ENCODE results near the gene OSBPL9.
"Not testable (repeated sequence)": the region's sequence is repeated elsewhere in the genome, so short reads cannot be mapped to it uniquely, and the experiment has no call there.

OSBPL9 gene

DNA sequence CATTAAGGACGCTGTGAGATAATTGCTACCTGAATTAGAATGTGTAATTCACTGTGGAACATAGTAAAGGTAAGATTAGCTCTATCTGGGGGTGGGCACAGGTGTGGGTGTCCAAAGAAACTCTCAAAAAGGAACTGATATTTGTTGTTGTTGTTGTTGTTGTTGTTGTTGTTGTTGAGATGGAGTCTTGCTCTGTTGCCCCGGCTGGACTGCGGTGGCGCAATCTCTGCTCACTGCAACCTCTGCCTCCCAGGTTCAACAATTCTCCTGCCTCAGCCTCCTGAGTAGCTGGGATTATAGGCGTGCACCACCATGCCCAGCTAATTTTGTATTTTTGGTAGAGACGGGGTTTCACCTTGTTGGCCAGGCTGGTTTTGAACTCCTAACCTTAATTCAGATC, 6.8 kb upstream of the OSBPL9 start:
- not testable (repeated sequence) for DNase-seq

DNA sequence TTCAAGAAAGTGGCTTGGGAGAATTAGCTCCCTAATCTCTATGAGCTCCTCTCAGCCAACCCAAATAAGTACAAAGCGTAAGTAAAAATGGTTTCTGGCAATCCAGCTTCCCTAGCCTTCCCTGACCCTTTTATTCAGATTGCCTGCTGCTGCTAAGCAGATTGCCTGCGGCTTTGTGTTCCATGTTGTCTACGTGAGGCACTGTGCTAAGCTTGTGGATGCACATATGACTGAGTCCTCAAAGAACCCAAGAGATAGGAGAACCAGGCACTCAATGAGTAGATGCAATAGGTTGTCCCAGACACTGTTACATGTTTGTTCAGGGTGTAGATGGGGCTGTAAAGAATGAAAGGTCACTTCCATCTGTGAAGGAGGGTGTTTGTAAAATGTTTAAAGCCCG, 6.3 kb upstream of the OSBPL9 start:
- no peak for DNase-seq

DNA sequence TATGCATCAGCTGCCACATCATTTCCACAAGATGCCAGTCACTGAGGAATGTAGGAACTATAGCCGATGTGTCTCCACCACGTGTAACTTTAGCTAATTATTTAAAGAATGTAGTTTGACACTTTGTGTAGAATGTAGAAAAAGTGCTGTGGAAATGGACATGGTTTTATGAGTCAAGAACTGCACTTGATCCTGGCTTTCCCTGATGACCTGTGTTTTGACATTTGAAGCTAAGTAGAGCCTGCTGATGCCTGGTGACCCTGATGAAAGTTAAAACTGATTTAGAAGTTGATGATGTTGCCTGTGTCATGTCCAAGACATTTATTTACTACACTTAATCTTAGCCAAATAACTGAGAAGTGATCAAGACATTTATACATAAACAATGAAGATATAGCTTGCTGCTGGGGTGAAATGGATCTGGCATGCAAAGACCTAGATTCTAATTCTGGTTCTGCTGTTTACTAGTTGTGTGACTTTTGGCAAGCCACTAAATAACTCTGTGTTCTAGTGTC, 4.4 kb upstream of the OSBPL9 start:
- no peak for DNase-seq

DNA sequence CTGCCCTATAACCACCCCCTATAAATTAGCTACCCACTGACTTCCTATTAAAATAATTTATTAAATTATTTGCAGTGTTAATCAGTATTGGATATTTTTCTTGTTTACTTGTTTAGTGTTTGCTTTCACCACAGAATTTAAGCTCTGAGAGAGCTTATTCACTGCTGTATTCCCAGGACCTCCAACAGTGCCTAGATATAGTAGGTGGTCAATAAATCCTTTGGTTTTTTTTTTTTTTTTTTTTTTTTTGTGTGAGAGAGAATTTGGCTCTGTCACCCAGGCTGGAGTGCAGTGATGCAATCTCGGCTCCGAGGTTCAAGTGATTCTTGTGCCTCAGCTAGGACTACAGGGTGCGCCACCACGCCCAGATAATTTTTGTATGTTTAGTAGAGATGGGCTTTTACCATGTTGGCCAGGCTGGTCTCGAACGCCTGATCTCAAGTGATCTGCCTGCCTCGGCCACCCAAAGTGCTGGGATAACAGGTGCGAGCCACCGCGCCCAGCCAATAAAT, 1.1 kb upstream of the OSBPL9 start:
- DNase-seq = no peak

DNA sequence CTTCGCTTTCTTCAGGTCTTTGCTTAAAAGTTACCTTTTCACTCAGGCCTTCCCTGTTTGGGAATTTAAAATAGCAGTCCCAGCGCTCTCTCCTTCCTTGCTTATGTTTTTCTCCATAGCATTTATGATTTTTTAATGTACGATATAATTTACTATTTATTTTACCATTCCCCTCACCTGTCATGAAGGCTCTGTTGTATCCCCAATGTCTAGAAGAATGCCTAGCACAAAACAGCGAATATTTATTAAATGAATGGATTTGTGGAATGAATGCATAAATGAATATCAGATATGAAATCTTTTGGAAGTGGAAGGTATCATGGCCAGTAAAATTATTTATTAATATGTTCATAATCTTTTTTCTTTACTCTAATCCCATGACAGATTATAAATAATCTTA, 402 bp upstream of the OSBPL9 start:
- no peak for DNase-seq

DNA sequence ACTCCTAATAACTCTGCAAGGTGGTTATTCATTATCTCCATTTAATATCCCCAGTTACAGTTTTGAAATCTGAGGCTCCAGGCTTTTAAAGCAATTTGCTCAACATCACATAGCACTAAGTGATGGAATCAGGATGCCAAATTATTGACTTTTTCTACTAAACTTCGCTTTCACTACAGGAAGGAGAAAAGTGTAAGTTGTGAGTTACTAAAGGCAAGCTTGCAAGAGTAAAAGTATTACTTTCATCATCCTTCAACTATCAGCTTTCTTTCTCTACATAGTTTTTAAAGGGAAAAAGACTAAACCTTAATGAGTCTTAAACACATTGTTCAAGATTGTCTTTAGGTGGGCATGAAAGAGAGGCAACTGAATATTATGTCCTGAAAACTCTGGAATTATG, 1.8 kb downstream of the OSBPL9 start:
- DNase-seq = no peak

DNA sequence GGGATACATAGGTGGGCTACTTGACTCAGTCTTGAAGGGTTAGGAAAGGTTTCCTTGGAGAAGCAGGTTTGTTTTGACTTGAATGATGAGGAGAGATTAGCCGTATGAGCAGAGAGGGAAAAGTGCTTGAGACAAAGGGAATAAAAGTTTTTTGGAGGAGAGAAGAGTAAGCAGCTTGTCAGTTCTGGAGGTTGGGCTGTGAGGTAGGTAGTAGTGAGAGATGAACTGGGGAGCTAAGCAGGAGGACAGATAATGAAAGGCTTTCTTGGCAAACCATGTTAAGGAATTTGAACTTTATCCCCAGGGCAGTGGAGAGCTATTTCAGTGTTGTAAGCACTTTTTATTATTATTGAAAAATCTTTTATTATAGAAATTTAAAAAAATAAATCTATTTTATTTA, 3.6 kb downstream of the OSBPL9 start:
- DNase-seq = no peak

DNA sequence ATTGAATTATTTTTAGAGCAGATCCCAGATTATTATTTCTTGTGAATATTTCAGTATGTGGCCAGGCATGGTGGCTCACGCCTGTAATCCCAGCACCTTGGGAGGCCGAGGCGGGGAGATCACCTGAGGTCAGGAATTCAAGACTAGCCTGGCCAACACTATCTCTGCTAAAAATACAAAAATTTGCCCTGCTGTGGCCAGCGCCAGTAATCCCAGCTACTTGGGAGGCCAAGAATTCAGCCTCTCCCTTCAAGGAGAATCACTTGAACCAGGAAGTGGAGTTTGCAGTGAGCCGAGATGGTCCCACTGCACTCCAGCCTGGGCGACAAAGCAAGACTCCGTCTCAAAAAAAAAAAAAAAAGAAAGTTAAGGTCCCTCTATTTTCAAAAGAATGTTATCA, 4.3 kb downstream of the OSBPL9 start:
- no peak for DNase-seq

DNA sequence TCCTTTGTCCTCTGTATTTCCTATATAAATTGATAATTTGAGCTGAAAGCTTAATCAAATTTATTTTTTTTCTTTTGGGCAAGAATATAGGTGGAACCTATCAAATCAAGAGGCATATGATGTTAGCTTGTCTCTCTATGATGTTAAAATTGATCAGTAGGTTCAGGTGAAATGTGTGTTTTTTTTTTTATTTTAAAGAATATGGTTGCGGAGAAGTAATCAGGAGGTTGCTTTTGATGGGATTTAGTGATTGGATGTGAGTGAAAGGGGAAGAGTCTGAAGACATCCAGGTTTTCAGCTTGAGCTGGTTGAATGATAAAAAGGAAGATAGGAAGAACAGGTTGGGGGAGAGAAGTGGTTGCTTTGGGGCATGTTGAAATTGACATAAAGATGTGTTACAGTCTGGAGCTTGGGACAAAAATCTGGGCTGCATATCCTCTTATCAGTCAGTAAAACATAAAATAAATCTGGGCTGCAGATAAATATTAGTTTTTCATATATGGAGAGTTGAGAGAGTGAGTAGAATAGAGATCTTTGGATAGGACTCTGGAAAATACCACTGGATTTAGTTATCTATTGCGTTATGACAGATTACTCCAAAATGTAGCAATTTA, 5.1 kb downstream of the OSBPL9 start:
- no peak for DNase-seq

DNA sequence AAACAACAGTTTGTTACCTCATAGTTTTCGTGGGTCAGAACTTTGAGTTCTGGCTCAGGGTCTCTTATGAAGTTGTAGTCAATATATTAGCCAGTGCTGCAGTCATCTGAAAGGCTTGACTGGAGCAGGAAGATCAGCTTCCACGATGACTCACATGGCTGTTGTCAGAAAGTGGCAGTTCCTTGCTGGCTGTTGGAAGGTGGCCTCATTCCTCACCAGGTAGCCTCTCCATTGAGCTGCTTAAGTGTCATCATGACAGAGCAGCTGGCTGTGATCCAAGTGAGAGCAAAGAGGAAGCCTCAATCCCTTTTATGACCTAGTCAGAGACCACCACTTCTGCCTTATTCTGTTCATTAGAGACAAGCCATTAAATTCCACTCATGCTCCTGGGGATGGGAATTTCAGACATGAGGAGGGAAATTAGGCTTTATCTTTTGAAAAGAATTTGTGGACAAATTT, 5.6 kb downstream of the OSBPL9 start:
- peak; percentile 14 for DNase-seq

DNA sequence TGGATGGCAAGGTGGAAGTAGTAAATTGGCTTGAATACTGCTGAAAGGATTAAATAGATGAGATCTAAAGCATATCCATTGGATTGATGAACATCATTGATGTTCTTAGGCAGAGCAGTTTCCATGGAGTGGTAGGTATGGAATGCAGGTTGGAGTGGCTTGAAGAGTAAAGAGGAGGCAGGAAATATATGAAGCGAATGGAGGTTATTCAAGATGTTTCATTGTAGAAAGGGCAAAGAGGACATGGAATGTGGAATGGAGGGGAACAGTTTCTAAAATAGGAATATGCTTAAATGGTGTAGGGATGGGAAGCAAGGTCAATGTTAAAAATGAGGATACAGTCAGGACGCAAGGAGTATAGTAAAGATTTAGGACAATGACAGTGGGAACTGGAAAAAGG, 6.1 kb downstream of the OSBPL9 start:
- DNase-seq = no peak

DNA sequence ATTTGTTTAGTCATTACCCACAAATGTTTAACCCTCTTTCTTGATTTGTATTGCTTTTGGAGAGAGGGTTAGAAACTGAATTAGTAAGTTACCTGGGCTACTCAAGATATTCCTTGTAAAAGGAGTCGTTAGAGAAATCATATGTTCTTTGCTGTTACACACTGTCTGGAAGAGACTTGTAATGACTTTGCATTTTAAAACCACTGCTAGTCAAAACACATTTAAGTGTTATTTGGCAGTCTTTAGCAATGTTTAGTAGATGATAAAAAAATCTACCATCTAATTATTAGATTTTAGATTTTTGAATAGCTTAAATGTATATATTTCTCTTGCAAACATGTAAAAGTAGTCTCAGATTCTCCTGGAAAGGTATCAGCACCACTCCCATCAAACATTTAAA, 6.6 kb downstream of the OSBPL9 start:
- no peak for DNase-seq

DNA sequence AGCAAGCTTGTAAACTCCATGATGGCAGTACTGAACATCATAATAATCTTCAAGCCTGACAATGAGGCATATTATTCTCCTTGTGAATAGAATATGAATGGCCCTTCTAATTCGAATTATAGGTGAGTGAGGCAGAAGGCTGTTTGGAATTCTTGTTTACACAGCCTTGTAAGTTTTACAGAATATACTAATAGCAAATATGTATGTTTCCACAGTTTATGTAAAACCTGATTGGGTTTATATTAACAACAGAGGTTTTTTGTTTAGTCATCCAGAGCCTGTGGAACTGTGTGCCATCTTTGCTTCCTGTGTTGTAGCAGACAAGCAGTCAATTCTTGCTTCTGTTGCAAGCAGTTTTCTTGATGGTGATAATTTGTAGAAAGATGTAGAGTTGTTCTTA, 8.0 kb downstream of the OSBPL9 start:
- DNase-seq = peak; percentile 25

DNA sequence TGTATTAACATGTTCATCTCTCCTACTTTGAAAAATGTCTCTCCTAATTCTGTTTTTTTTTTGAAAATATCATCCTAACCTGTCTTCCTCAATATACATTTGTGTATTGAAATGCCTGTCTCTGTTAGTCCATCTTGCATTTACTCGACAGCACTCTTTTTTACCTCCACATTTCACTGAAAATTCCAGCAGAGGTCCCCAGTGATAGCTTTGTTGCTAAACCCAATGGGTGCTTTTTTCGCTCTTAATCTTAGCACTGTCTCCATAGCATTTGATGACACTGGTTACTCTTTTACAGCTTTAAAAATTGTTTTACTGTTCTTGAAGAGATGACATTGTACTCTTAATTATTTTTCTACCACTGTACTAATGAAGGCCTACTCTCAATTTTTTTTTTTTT, 10.8 kb downstream of the OSBPL9 start:
- peak; percentile 16 for DNase-seq

DNA sequence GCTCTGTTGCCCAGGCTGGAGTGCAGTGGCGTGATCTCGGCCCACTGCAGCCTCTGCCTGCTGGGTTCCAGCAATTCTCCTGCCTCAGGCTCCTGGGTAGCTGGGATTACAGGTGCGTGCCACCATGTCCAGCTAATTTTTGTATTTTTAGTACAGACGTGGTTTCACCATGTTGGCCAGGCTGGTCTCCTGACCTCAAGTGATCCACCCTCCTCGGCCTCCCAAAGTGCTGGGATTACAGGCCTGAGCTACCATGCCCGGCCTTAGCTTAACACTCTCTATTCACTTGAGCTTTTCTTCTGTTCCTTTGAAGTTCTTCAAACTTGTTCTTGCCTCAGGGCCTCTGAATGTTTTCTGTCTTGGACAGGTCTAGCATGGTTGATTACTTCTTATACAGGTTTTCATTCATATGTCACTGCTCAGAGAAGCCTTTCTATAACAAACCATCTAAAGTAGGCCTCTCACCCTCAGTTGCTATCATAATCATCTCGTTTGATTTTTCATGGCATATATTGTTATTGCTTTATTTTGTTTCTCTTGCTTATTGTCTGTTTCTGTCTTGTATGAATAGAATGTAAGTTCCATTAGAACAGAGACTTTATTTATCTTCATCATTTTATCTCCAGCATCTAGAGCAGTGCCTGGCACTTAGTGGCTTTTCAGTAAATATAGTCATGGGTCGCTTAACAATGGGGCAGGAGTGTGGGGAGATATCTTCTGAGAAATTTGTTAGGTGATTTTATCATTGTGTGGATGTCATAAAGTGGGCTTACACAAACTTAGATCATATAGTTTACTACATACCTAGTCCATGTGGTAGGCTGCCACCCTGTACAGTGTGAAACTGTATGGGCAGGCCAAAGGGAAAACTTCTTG, 12.1 kb downstream of the OSBPL9 start:
- no peak for DNase-seq

DNA sequence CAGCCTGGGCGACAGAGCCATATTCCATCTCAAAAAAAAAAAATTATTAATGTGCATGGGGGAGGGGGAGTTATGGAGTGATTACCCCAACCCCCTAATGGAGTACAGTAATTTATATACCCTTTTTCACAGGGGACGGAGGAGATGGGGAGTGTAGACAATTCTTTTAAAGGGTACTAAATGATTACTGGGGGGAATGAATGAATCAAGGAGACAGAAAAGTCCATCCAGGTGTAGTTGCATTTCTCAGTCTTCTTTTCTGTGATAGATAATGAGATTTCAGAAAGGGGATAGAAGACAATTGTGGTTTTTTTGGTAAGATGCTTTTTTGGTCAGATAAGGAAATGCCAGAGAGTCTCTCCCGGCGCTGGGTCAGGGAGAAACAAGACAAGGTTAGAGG, 13.0 kb downstream of the OSBPL9 start:
- peak; percentile 9 for DNase-seq

DNA sequence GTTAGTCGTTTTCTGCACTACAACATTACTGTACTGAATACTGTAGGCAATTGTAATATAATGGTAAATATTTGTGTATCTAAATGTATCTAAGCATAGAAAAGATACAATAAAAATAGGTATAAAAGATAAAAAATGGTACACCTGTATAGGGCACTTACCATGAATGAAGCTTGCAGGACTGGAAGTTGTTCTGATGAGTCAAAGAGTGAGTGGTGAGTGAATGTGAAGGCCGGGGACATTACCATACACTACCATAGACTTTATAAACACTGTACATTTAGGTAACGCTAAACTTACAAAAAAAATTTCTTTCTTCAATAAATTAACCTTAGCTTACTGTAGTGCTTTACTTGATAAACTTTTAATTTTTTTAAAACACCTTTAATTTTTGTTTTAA, 13.5 kb downstream of the OSBPL9 start:
- DNase-seq = peak; percentile 11

DNA sequence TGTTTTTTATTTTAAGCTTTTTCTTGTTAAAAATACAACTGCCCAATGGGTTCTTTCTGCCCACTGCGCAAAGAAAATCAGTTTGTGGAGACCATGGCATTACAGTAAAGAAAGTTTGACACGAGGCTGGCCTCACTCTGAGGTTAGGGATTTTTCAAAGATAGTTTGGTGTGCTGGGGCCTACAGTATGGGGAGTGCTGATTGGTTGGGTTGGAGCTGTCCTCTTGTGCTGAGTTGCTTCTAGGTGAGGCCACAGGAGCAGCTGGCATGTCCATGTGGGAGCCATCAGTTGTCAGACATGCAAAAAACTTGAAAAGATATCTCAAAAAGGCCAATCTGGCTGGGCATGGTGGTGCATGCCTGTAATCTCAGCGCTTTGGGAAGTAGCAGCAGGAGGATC, 14.0 kb downstream of the OSBPL9 start:
- DNase-seq = no peak

DNA sequence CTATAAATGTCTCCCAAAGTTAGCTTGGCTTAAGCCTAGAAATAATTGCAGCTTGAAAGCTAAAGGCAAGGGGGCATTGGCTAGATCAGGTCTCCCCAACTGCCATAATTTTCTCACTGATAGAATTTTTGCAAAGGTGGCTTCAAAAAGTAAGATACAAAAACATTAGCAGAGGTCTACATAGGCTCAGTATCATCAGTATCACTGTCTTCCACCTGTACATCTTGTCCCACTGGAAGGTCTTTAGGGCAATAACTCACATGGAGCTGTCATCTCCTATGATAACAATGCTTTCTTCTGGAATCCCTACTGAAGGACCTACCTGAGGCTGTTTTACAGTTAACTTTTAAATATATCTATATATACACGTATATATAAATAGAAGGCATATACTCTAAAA, 14.9 kb downstream of the OSBPL9 start:
- DNase-seq = no peak

DNA sequence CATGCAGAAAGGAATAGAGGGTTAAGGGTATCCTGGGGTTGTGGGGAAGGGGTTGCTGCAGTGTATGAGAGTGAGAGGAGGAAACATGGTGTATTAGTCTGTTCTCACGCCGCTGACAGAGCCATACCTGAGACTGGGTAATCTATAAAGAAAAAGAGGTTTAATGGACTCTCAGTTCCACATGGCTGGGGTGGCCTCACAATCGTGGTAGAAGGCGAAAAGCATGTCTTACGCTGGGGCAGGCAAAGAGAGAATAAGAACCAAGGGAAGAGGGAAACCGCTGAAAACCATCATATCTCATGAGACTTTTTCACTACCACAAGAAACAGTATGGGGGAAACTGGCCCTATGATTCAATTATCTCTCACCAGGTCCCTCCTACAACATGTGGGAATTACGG, 17.7 kb downstream of the OSBPL9 start:
- DNase-seq = no peak

DNA sequence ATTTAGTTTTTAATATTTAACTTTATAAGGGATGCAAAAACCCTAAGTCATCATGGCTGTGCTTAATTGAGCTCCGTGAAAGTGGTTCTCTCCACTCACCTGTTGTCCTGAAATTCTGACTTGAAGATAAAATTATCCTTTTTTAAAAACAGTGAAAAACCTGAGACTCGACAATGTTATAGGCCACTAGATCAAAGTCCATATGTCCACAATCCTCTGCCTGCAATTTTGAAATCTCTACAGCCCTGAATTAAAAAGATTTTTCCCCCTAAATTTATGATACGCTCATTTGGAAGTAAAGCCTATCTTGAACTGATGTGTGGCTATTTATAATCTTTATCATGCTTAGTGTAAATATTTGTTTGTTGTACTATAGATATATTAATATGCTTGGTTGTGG, 18.7 kb downstream of the OSBPL9 start:
- DNase-seq = no peak

DNA sequence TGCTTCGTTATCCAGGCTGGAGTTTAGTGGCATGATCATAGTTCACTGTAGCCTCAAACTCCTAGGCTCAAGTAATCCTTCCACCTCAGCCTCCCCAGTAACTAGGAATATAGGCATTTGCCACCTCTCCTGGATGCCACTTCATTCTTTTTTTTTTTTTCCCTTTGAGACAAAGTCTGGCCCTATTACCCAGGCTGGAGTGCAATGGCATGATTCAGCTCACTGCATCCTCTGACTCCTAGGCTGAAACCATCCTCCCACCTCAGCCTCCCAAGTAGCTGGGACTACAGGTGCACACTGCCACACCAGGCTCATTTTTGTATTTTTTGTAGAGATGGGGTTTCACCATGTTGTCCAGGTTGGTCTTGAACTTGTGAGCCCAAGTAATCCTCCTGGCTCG, 19.3 kb downstream of the OSBPL9 start:
- no peak for DNase-seq

DNA sequence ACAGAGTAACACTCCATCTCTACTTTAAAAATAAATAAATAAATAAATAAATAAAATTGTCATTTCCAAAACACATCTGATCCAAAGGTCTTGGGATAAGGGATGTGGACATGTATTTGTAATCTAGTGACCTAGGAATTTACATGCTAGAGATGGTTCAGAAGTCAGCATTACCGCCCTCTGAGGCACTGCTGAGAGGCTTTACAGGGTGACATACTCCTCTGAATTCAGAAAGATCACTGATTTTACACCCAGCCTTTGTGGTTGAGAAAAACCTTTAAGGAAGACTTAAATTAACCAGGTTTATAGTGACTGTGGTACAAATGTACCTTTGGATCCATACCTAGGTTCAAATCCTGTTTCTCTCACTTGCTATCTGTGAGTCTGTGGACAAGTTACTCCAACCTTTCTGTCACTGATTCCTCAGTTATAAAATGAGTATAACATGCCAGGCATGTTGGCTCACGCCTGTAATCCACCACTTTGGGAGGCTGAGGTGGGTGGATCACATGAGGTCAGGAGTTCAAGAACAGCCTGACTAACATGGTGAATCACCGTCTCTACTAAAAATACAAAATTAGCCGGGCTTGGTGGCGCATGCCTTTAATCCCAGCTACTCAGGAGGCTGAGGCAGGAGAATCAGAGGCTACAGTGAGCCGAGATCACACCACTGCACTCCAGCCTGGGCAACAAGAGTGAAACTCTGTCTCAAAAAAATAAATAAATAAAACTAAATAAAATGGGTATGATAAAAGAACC, 20.1 kb downstream of the OSBPL9 start:
- DNase-seq = no peak
